ENCODE measurements around the gene SBNO2.

DNA sequence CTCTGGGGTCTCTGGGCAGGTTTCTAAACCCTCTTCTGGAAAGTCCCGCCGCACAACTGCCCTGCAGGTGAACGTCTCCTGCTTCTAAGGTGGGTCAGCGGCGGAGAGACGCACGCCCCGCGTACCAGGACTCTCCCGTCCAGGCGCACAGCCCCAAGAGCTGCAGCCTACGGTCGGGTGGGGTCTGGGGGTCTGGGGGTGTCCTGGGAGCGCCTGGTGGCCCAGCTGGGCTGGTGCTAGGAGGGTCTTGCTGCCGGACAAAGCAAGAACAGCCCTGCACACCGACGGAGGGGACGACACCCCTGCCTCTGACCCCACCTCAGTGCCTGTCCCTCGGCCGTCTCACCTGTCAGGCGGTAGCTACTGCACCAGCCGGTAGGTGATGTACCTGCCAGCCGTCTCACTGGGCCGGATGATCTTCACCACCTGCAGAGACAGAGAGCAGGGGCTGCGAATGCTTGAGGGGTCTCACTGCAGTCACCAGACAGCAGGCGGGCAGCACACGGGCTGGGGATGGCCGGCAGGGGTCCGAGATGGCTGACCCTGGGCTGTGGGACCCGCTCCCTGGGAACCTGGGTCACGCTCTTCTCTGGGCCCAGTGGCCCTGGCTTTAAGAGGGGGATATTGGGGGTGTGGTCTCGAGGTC is 84.8 kb downstream of the SBNO2 start:
- no peak for TF ChIP-seq EZH2 (IDR thresholded peaks at IDR 0.05; ENCODE audit: borderline replicate concordance, insufficient read depth, low read depth, low read length, poor library complexity, severe bottlenecking)
- TF ChIP-seq, protein P1, sequence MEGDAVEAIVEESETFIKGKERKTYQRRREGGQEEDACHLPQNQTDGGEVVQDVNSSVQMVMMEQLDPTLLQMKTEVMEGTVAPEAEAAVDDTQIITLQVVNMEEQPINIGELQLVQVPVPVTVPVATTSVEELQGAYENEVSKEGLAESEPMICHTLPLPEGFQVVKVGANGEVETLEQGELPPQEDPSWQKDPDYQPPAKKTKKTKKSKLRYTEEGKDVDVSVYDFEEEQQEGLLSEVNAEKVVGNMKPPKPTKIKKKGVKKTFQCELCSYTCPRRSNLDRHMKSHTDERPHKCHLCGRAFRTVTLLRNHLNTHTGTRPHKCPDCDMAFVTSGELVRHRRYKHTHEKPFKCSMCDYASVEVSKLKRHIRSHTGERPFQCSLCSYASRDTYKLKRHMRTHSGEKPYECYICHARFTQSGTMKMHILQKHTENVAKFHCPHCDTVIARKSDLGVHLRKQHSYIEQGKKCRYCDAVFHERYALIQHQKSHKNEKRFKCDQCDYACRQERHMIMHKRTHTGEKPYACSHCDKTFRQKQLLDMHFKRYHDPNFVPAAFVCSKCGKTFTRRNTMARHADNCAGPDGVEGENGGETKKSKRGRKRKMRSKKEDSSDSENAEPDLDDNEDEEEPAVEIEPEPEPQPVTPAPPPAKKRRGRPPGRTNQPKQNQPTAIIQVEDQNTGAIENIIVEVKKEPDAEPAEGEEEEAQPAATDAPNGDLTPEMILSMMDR (IDR thresholded peaks at IDR 0.05), result no peak
